Measurements from ENCODE around the gene SMCO2.

Gene SMCO2

GRCh38 chr12:27446436-27446835 is at the start of gene SMCO2:
TSS of gene SMCO2 (plus strand) at chr12:27446736. CDS start at chr12:27470632, 23,896 bp downstream.
- DNase-seq, result no peak

- DNase-seq, result no peak
Observed at GRCh38 chr12:27398466-27398865, 48.1 kb upstream of the SMCO2 start.

DNA sequence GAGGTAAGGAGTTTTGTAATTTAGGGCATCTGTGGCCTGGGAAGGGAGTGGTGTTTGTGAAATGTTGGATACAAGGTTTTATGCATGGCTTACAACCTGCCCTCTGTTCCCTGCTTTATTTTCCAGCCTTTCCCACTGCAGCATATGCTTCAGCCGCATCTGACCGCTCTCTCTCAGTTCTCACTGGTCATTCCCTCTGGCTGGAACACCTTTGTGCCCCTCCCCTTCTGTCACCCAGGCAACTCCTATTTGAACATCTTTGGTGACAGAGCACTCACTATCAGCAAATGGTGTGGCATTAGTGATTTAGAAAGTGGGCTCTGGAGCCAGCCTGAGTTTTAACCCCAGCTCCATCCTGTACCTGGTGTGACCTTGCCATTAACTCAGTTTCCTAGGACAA is 47.5 kb upstream of the SMCO2 start:
- DNase-seq, result no peak

DNA sequence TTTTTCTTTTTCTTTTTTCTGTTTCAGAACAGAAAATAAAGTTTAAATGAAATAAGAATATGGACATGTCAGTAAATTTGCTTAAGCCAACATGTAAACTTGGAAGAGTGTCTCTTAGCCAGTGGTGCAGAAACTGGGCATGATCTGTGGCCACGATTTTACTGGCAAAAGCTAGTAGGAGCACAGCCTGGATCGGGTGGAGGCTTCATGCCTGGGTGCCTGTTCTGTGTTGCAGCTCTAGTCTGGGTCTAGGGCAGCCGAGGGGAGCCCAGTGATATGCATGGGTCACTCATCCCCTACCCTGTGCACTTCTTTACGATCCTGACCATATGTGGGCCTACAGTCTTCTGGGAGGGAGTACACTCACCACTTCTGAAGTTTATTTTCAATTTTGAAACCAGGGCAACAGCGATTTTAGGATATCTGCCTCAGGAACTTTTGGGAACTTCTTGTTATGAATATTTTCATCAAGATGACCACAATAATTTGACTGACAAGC is 45.6 kb upstream of the SMCO2 start:
- DNase-seq, result no peak

GRCh38 chr12:27412047-27412446 is 34.5 kb upstream of the SMCO2 start:
- DNase-seq, result no peak

DNA sequence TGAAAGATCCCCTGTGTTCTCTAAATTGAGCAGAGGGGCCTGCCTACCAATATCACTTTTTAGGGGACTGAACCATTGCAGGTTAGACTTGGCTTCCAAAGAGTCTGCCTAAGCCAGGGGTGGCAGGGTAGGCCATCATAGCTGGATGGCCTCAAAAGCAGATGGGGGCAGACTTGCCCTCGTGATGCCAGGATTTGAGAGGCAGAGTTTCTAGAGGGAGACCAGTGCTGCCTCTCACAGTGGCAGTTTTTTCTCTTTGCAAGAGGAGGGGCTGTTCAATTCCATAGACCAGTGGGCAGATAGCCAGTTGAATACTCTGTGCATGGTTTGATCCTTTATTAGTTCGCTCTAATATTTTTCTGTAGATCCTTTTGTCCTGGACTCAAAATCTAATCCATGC is 23.8 kb upstream of the SMCO2 start:
- no peak for DNase-seq

GRCh38 chr12:27424631-27425230 is 21.8 kb upstream of the SMCO2 start:
- no peak for DNase-seq

DNA sequence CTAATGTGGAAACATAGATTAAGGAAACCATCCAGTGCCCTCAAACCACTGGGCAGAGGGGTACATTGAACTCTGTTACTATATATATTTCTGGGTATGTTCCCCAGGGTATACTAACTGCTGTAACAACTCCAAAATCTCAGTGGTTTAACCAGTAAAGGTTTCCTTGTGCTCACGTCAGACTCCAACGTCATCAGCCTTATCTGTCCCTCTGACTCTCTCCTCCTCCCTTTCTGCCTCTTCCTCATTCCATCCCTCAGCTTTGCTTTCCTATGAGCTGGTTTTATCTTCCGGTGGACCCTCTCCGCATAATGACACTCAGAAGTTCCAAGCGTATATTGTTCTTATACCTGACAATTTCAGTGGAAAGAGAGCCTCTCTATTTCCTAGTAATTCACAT is 21.2 kb upstream of the SMCO2 start:
- no peak for DNase-seq

DNA sequence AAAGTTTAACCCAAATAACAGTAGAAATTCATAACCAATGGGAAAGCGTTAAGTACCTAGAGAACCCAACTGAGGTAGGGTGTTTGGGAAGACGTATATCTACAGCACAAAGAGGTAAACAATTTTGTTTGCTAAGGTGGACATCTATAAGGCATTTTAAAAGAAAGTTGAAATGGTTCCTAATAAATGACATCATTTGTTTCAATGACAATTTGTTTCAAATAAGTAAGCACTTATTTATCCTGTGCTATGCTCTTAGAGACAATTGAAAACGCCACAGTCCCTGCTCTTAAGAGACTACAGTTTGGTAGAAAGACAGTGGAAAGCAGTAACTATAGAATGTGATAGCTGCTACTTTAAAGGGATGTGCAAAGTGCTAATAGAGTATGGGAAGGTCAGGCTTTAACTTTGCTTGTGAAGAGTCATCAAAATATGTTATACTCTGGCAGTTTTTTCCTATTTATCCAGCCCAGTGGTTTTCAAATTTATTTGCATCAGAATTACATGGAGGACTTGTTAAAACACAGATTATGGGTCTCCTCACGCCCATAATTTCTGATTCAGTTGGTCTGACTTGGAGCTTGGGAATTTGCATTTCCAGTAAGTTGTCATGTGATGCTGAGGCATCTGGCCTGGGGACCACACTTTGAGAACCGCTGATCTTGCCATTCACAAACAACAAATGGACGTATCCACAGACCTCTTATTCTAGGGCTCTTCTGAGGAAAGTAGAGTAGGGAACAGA is 19.6 kb upstream of the SMCO2 start:
- no peak for DNase-seq

DNA sequence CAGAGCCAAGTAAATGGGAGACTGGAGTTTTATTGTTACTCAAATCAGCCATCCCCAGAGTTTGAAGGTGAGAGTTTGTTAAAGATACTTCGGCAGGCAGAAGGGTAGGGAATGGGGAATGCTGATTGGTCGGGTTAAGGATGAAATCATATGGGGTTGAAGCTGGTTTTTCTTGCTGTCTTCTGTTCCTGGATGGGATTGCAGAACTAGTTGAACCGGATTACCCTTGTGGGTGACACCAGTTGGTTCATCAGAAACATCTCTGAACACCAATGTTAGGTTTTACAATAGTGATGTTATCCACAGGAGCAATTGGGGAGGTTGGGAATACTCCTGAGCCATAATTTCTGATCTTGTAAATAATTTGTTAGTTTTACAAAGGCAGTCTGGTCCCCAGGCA is 18.7 kb upstream of the SMCO2 start:
- DNase-seq, result no peak

- no peak for DNase-seq
Observed at GRCh38 chr12:27428466-27428865, 18.1 kb upstream of the SMCO2 start.

DNA sequence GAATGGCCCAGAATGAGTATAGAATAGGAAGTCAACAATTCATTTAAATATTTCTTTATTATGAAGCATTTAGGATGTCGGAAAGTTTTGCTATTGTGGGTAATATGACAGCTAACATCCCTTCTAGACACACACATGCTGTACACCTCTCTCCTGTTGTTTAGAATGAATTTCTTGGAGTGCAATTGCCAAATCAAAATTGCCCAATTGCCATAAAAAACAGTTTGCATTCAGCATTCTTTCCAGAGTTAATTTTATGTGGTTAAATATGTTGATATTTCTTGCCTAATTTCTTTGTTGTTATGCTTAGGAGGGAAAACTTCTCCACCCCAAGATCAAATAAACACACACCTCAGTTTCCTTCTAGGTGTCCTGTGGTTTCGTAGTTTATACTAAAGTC is 16.9 kb upstream of the SMCO2 start:
- no peak for DNase-seq

DNA sequence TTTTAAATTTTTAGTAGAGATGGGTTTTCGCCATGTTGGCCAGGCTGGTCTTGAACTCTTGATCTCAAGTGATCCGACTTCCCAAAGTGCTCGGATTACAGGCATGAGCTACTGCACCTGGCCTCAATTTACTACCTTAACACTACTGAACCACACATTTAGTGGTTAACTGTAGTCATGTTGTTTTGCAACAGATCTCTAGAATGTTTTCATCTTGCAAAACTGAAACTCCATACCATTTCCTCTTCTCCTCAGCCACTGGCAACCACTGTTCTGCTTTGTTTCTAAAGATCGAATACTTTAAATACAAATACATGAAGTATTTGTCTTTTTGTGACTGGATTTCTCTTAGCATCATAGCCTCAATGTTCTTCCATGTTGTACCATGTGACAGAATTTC is 15.4 kb upstream of the SMCO2 start:
- DNase-seq, result no peak

DNA sequence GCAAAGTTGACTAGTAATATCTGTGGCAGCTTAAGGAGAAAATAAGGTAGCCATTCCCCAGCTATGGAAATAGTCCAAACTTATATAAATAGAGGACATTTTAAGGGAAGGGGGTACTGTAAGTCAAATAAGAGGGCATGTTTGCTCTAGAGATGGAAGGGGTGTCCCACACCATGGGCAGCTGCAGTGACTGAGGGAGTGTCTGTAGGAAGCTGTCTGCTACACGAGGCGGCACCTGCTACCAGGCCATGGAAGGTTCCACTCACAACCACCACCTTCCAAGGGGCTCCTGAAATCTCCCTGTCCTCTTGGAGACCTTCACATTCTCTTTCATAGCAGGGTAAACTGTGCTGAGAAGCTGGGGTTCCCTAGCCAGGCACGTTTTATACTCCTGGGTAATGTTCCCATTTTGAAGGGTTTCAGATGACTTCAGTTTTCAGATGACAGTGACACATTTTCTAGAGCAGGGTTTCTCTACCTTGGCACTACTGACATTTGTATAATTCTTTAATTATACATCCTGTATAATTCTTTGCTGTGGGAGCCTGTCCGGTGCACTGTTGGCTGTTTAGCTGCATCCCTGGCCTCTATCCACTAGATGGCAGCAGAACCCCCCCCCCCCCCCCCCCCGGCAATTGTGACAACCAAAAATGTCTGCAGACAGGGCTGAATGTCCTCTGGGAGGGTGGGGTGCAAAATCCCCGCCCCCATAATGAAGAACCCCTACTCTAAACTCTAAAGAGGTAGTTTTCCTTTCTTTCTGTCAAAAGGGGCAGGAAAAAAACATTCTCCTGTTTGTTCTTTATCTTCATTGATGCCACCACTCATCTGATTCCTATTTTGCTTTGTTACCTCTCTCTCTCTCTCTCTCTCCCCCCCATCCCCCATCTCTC is 11.6 kb upstream of the SMCO2 start:
- DNase-seq, result peak; percentile 23

- no peak for DNase-seq
Observed at GRCh38 chr12:27436029-27436428, 10.5 kb upstream of the SMCO2 start.

DNA sequence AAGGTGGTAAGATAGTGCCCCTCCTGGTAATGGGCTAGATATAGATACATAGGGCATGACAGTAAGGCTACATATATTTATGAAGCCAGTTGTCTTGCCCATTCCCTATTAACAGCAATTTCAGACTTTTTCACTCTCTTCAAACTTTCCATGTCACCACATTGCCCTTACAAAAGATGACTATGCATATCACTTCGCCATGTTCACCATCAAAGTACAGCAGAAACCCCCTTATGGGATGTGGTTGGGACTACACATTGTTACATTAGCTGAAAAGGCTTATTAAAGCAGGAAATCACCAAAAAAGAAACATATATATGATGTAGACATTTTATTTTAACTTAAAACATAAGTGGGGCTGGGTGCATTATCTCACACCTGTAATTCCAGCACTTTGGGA is 9.8 kb upstream of the SMCO2 start:
- DNase-seq, result no peak

DNA sequence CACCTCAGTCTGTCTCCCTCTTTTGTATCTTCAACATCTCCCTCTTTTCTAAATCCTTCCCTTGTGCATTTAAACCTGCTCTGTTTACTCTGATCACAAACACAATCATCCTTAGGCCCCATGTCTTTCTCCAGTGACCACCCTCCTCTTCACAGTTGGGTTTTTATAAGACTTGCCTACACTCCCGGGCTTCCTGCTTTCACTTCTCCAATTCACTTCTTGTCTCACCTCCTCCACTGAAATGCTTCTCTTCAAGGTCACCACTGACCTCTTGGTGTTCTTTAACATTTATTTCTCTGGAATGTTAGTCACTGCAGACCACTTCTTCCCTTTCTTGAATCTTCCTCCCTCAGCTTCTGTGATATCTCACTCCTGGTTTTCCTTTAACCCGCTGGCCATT is 8.7 kb upstream of the SMCO2 start:
- DNase-seq, result no peak

GRCh38 chr12:27447761-27448160 is 1.2 kb downstream of the SMCO2 start:
- DNase-seq, result no peak

GRCh38 chr12:27449026-27449425 is 2.5 kb downstream of the SMCO2 start:
- DNase-seq, result no peak

DNA sequence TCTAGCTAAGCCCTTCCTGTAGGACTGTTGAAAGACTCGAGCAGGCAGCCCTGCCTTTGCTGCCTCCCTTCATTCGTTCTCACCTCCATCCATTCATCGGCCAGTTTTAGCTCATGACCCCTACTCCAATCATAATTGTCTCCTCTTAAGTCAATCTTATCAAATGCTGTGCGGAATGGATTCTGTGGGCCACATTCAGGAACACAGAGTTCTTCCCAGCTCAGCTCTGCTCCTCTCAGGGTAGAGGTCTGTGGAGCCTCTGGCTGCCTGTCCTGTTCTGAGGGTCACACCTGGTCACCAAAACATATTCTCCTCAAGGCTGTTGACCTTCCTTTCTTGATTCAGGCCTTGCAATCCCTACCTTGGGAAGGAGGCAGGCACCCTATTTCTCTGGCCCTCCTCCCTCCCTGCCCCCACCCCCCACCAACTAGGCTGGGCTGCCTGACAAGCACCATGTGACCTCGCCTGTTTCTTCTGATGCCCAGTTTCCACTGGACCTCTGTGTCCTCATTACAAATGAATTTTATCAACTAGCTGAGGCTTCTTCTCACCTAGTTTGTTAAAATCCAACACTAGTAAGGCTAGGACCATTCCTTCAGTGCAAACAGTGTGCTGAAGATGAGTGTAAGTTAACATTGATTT is 3.5 kb downstream of the SMCO2 start:
- DNase-seq, result no peak

DNA sequence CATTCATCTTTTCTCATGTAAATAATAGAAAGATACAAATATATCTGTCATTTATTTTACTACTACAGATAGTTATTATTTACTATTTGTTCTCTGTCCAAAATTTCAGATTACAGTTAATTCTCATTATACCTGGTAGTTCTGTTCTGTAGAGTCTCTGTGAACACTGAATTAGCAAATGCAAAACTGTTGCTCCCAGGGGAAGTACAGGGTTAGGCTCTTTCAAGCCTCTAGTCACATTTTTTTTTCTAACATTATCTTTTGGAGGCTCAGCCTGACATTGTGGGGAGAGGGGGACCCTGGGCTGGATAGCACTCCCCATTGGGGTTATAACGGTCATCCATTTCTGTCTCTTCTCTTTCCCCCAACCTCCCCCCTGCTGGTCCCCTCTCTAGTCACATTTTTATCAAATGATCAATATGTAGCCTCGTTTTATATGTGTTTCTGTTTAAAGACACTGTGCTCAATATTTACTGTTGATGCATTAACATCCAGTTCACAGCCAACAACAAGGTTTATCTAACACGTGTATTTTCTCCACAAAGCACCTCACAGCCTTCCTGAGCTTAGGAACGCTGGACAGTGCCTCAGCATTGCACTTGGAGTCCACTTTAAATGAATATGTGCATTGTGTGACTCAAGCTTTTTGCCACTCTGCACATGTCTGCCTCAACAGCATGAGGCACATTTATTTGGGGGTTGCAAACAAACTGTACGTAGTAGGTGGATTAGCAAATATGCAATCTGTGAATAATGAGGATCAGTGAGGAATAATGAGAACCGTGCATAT is 4.7 kb downstream of the SMCO2 start:
- no peak for DNase-seq

GRCh38 chr12:27453421-27453820 is 6.9 kb downstream of the SMCO2 start:
- no peak for DNase-seq

Measured in CD4-positive, alpha-beta T cell treated with Interleukin-10 for 1 hour (primary cell).